Measurements from ENCODE around the gene LRPAP1. TPM values are rescaled to one million over a fixed set of nuclear protein-coding genes. Genes with fewer than 3 reads are reported as not detected.

The LRPAP1 gene
- total RNA-seq, 1 donor from 2014 or later = 88.1 TPM

GRCh38 chr4:3469386-3470243, 62.6 kb downstream of the LRPAP1 start:
- H3K9me3 Mint-ChIP-seq = no peaks in the 10 kb centered on the region
- no peak overlapping the region for H3K27ac Mint-ChIP-seq
- no peaks in the 10 kb centered on the region for H3K4me1 Mint-ChIP-seq (ENCODE audit: low read depth)
- H3K36me3 Mint-ChIP-seq (ENCODE audit: low read depth) = no peaks in the 10 kb centered on the region
- no peak overlapping the region for H3K4me3 Mint-ChIP-seq
- DNase-seq (ENCODE audit: low spot score) = no peak
- no peaks in the 10 kb centered on the region for H3K27me3 Mint-ChIP-seq (ENCODE audit: insufficient read depth)
- intact Hi-C loops (cut with micrococcal nuclease) = no loop called here

- Mint-ChIP-seq H3K4me1 (ENCODE audit: low read depth) (no peaks in the 10 kb centered on the region), H3K27ac (no peak overlapping the region), H3K9me3 (no peaks in the 10 kb centered on the region), H3K27me3 (ENCODE audit: insufficient read depth) (no peaks in the 10 kb centered on the region), H3K36me3 (ENCODE audit: low read depth) (no peaks in the 10 kb centered on the region), H3K4me3 (no peak overlapping the region)
- DNase-seq (ENCODE audit: low spot score) = no peak
- intact Hi-C loops (cut with micrococcal nuclease) = no loop called here
Observed at GRCh38 chr4:3468804-3469203, 63.4 kb downstream of the LRPAP1 start.

- H3K4me3 Mint-ChIP-seq = no peak overlapping the region
- H3K36me3 Mint-ChIP-seq (ENCODE audit: low read depth) = no peaks in the 10 kb centered on the region
- no peaks in the 10 kb centered on the region for H3K4me1 Mint-ChIP-seq (ENCODE audit: low read depth)
- DNase-seq (ENCODE audit: low spot score) = no peak
- no peak overlapping the region for H3K27ac Mint-ChIP-seq
- intact Hi-C loops (cut with micrococcal nuclease) = no loop called here
- H3K9me3 Mint-ChIP-seq = no peaks in the 10 kb centered on the region
- H3K27me3 Mint-ChIP-seq (ENCODE audit: insufficient read depth) = no peaks in the 10 kb centered on the region
Observed at GRCh38 chr4:3468154-3468553, 64.1 kb downstream of the LRPAP1 start.

- H3K4me1 Mint-ChIP-seq (ENCODE audit: low read depth) = no peaks in the 10 kb centered on the region
- H3K9me3 Mint-ChIP-seq = no peaks in the 10 kb centered on the region
- intact Hi-C loops (cut with micrococcal nuclease) = no loop called here
- no peak for DNase-seq (ENCODE audit: low spot score)
- H3K4me3 Mint-ChIP-seq = no peak overlapping the region
- H3K36me3 Mint-ChIP-seq (ENCODE audit: low read depth) = no peaks in the 10 kb centered on the region
- no peak overlapping the region for H3K27ac Mint-ChIP-seq
- H3K27me3 Mint-ChIP-seq (ENCODE audit: insufficient read depth) = no peaks in the 10 kb centered on the region
Observed at GRCh38 chr4:3467601-3468031, 64.6 kb downstream of the LRPAP1 start.

- peaks cover 2% of the 10 kb centered on the region for H3K27me3 Mint-ChIP-seq (ENCODE audit: insufficient read depth)
- no peak overlapping the region for H3K27ac Mint-ChIP-seq
- intact Hi-C loops (cut with micrococcal nuclease) = no loop called here
- no peak for DNase-seq (ENCODE audit: low spot score)
- no peaks in the 10 kb centered on the region for H3K36me3 Mint-ChIP-seq (ENCODE audit: low read depth)
- no peaks in the 10 kb centered on the region for H3K4me1 Mint-ChIP-seq (ENCODE audit: low read depth)
- H3K4me3 Mint-ChIP-seq = no peak overlapping the region
- no peaks in the 10 kb centered on the region for H3K9me3 Mint-ChIP-seq
Observed at GRCh38 chr4:3466691-3467600, 65.3 kb downstream of the LRPAP1 start.

- Mint-ChIP-seq H3K27ac (no peak overlapping the region), H3K36me3 (ENCODE audit: low read depth) (no peaks in the 10 kb centered on the region), H3K4me1 (ENCODE audit: low read depth) (no peaks in the 10 kb centered on the region), H3K9me3 (no peaks in the 10 kb centered on the region), H3K27me3 (ENCODE audit: insufficient read depth) (peaks cover 3% of the 10 kb centered on the region), H3K4me3 (no peak overlapping the region)
- intact Hi-C loops (cut with micrococcal nuclease) = no loop called here
- no peak for DNase-seq (ENCODE audit: low spot score)
Observed at GRCh38 chr4:3465698-3466671, 66.2 kb downstream of the LRPAP1 start.

GRCh38 chr4:3464911-3465697, 67.1 kb downstream of the LRPAP1 start:
- no peak overlapping the region for H3K27ac Mint-ChIP-seq
- no peaks in the 10 kb centered on the region for H3K4me1 Mint-ChIP-seq (ENCODE audit: low read depth)
- peaks cover 3% of the 10 kb centered on the region for H3K27me3 Mint-ChIP-seq (ENCODE audit: insufficient read depth)
- intact Hi-C loops (cut with micrococcal nuclease) = no loop called here
- no peak for DNase-seq (ENCODE audit: low spot score)
- H3K36me3 Mint-ChIP-seq (ENCODE audit: low read depth) = no peaks in the 10 kb centered on the region
- no peaks in the 10 kb centered on the region for H3K9me3 Mint-ChIP-seq
- no peak overlapping the region for H3K4me3 Mint-ChIP-seq

- Mint-ChIP-seq H3K27me3 (ENCODE audit: insufficient read depth) (peaks cover 3% of the 10 kb centered on the region), H3K9me3 (no peaks in the 10 kb centered on the region), H3K27ac (no peak overlapping the region), H3K36me3 (ENCODE audit: low read depth) (no peaks in the 10 kb centered on the region), H3K4me1 (ENCODE audit: low read depth) (no peaks in the 10 kb centered on the region), H3K4me3 (no peak overlapping the region)
- intact Hi-C loops (cut with micrococcal nuclease) = no loop called here
- no peak for DNase-seq (ENCODE audit: low spot score)
Observed at GRCh38 chr4:3464349-3464905, 67.8 kb downstream of the LRPAP1 start.

GRCh38 chr4:3463556-3464348, 68.5 kb downstream of the LRPAP1 start:
- Mint-ChIP-seq H3K9me3 (no peaks in the 10 kb centered on the region), H3K27me3 (ENCODE audit: insufficient read depth) (peaks cover 3% of the 10 kb centered on the region), H3K4me3 (no peak overlapping the region), H3K4me1 (ENCODE audit: low read depth) (no peaks in the 10 kb centered on the region), H3K36me3 (ENCODE audit: low read depth) (no peaks in the 10 kb centered on the region), H3K27ac (no peak overlapping the region)
- DNase-seq (ENCODE audit: low spot score) = no peak
- intact Hi-C loops (cut with micrococcal nuclease) = no loop called here

GRCh38 chr4:3462790-3463415, 69.3 kb downstream of the LRPAP1 start, which contains the start of gene DOK7:
Gene DOK7, plus strand, starts transcription at chr4:3463306. Its CDS starts 70 bp downstream, at chr4:3463376.
- Mint-ChIP-seq H3K9me3 (no peaks in the 10 kb centered on the region), H3K4me3 (no peak within 1 kb of the TSS), H3K4me1 (ENCODE audit: low read depth) (no peaks in the 10 kb centered on the region), H3K27ac (no peak within 1 kb of the TSS), H3K36me3 (ENCODE audit: low read depth) (no peaks in the 10 kb centered on the region), H3K27me3 (ENCODE audit: insufficient read depth) (peaks cover 5% of the 10 kb centered on the region)
- no peak for DNase-seq (ENCODE audit: low spot score)
- intact Hi-C loops (cut with micrococcal nuclease) = no loop called here

Measured in activated T-helper 1 cell treated with anti-CD3 and anti-CD28 coated beads, Interleukin-12 subunit alpha, Interleukin-12 subunit beta, Interleukin-2, Interleukin-4 antibody, amounts not matched to agents 30 ng/mL and 10 ng/mL and 1 ng/mL, durations not matched to agents 14 hours and 24 hours and 36 hours (primary cell).